Activated T-cell treated with anti-CD3 and anti-CD28 coated beads for 4 hours (primary cell): Measurements from ENCODE around the gene OGFOD2.
A peak's percentile ranks its signal among the peaks of the same experiment; 100 is the strongest.
"Not testable (repeated sequence)": the region's sequence is repeated elsewhere in the genome, so short reads cannot be mapped to it uniquely, and the experiment has no call there.

Experiments used
- DNase-seq: peaks from one replicate; pipeline ENCODE4 v3.0.0-alpha.2; 2020

Gene OGFOD2

GRCh38 chr12:122974892-122975789 is at the start of gene OGFOD2:
Gene OGFOD2, plus strand, starts transcription at chr12:122975244. Its CDS starts 8 bp downstream, at chr12:122975252.
- DNase-seq: peak; percentile 87

- no peak for DNase-seq
Observed at GRCh38 chr12:122927756-122928403, 47.2 kb upstream of the OGFOD2 start.

- DNase-seq: no peak
Observed at GRCh38 chr12:122928404-122929147, 46.5 kb upstream of the OGFOD2 start.

- DNase-seq: no peak
Observed at GRCh38 chr12:122929148-122929538, 45.9 kb upstream of the OGFOD2 start.

- no peak for DNase-seq
Observed at GRCh38 chr12:122929812-122930211, 45.2 kb upstream of the OGFOD2 start.

- no peak for DNase-seq
Observed at GRCh38 chr12:122932207-122932606, 42.8 kb upstream of the OGFOD2 start.

GRCh38 chr12:122934722-122935121 is 40.3 kb upstream of the OGFOD2 start:
- DNase-seq: no peak

GRCh38 chr12:122935318-122935717 is 39.7 kb upstream of the OGFOD2 start:
- no peak for DNase-seq

- no peak for DNase-seq
Observed at GRCh38 chr12:122937622-122938091, 37.4 kb upstream of the OGFOD2 start.

- no peak for DNase-seq
Observed at GRCh38 chr12:122939125-122939524, 35.9 kb upstream of the OGFOD2 start.

GRCh38 chr12:122941351-122941750 is 33.7 kb upstream of the OGFOD2 start:
- DNase-seq: not testable (repeated sequence)

- DNase-seq: no peak
Observed at GRCh38 chr12:122942637-122943036, 32.4 kb upstream of the OGFOD2 start.

- DNase-seq: no peak
Observed at GRCh38 chr12:122943196-122943595, 31.8 kb upstream of the OGFOD2 start.

- DNase-seq: no peak
Observed at GRCh38 chr12:122944605-122945592, 30.1 kb upstream of the OGFOD2 start.

- peak; percentile 59 for DNase-seq
Observed at GRCh38 chr12:122946690-122947341, 28.2 kb upstream of the OGFOD2 start.

- no peak for DNase-seq
Observed at GRCh38 chr12:122947352-122947792, 27.7 kb upstream of the OGFOD2 start.

GRCh38 chr12:122948605-122949004 is 26.4 kb upstream of the OGFOD2 start:
- DNase-seq: no peak

- no peak for DNase-seq
Observed at GRCh38 chr12:122949405-122949804, 25.6 kb upstream of the OGFOD2 start.

- no peak for DNase-seq
Observed at GRCh38 chr12:122949816-122950675, 25.0 kb upstream of the OGFOD2 start.

- DNase-seq: no peak
Observed at GRCh38 chr12:122951406-122951805, 23.6 kb upstream of the OGFOD2 start.
